Cortex of kidney (tissue), 1 donor: ENCODE data around the gene TMEM63C.

Experiments used
- DNase-seq: peaks from one replicate; lab custom pipeline; 2025; lab: John Stamatoyannopoulos, UW

Gene TMEM63C

GRCh38 chr14:77199590-77199989 is 18.0 kb downstream of the TMEM63C start:
- no peak for DNase-seq

- no peak for DNase-seq
Measured at GRCh38 chr14:77200406-77200985, 18.9 kb downstream of the TMEM63C start.

- DNase-seq, result no peak
Measured at GRCh38 chr14:77201696-77202095, 20.1 kb downstream of the TMEM63C start.

GRCh38 chr14:77203611-77204458 is 22.2 kb downstream of the TMEM63C start:
- DNase-seq, result no peak

GRCh38 chr14:77204459-77204771 is 22.8 kb downstream of the TMEM63C start:
- no peak for DNase-seq

GRCh38 chr14:77204907-77205306 is 23.3 kb downstream of the TMEM63C start:
- no peak for DNase-seq

GRCh38 chr14:77205566-77205965 is 24.0 kb downstream of the TMEM63C start:
- no peak for DNase-seq

- DNase-seq, result no peak
Measured at GRCh38 chr14:77206261-77206824, 24.7 kb downstream of the TMEM63C start.

- no peak for DNase-seq
Measured at GRCh38 chr14:77206877-77207389, 25.3 kb downstream of the TMEM63C start.

GRCh38 chr14:77208291-77208978 is 26.8 kb downstream of the TMEM63C start:
- no peak for DNase-seq

- no peak for DNase-seq
Measured at GRCh38 chr14:77208979-77209318, 27.4 kb downstream of the TMEM63C start.

GRCh38 chr14:77212097-77212870 is 30.7 kb downstream of the TMEM63C start:
- DNase-seq, result no peak

- no peak for DNase-seq
Measured at GRCh38 chr14:77212943-77213678, 31.5 kb downstream of the TMEM63C start.

GRCh38 chr14:77213679-77214016 is 32.0 kb downstream of the TMEM63C start:
- no peak for DNase-seq

GRCh38 chr14:77214216-77214615 is 32.6 kb downstream of the TMEM63C start:
- DNase-seq, result no peak

- no peak for DNase-seq
Measured at GRCh38 chr14:77217551-77217950, 36.0 kb downstream of the TMEM63C start.

- DNase-seq, result no peak
Measured at GRCh38 chr14:77219591-77219990, 38.0 kb downstream of the TMEM63C start.

- no peak for DNase-seq
Measured at GRCh38 chr14:77220246-77221017, 38.8 kb downstream of the TMEM63C start.

GRCh38 chr14:77221241-77221871 is 39.8 kb downstream of the TMEM63C start:
- no peak for DNase-seq
